Activated CD4-positive, alpha-beta T cell treated with anti-CD3 and anti-CD28 coated beads, Interleukin-2, amount 10 ng/mL, durations not matched to agents 24 days and 14 days (primary cell): Measurements from ENCODE around the gene TANK. TPM values are rescaled to one million over a fixed set of nuclear protein-coding genes. Genes with fewer than 3 reads are reported as not detected.

Experiments
- DNase-seq: peaks from one replicate; pipeline ENCODE4 v3.0.0; 2022
- H3K27ac Mint-ChIP-seq: one replicate; pipeline ENCODE4 v1.8.0; 2022; ENCODE audit warnings: mild to moderate bottlenecking, mixed read lengths
- H3K27me3 Mint-ChIP-seq: one replicate; pipeline ENCODE4 v1.8.0; 2022; ENCODE audit warnings: mixed read lengths
- H3K36me3 Mint-ChIP-seq: one replicate; pipeline ENCODE4 v1.8.0; 2022; ENCODE audit warnings: low read depth, mild to moderate bottlenecking, mixed read lengths
- H3K4me1 Mint-ChIP-seq: one replicate; pipeline ENCODE4 v1.8.0; 2021; ENCODE audit warnings: mixed read lengths
- H3K4me3 Mint-ChIP-seq: one replicate; pipeline ENCODE4 v1.8.0; 2022; ENCODE audit warnings: mild to moderate bottlenecking, moderate library complexity, mixed read lengths
- H3K9me3 Mint-ChIP-seq: one replicate; pipeline ENCODE4 v1.8.0; 2021; ENCODE audit warnings: mixed read lengths
- intact Hi-C: fragments of 100-400 bp; cut with micrococcal nuclease; formaldehyde crosslinking; loops from one replicate; pipeline ENCODE4 v1.15.1; 2023
- total RNA-seq: library from RNA; stranded (reverse); gene quantifications from 2 replicates; pipeline ENCODE4 v1.2.3, GENCODE V29; 2022

Gene TANK, protein sequence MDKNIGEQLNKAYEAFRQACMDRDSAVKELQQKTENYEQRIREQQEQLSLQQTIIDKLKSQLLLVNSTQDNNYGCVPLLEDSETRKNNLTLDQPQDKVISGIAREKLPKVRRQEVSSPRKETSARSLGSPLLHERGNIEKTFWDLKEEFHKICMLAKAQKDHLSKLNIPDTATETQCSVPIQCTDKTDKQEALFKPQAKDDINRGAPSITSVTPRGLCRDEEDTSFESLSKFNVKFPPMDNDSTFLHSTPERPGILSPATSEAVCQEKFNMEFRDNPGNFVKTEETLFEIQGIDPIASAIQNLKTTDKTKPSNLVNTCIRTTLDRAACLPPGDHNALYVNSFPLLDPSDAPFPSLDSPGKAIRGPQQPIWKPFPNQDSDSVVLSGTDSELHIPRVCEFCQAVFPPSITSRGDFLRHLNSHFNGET
- 91.2 and 97.2 TPM in 2 replicates for total RNA-seq

DNA sequence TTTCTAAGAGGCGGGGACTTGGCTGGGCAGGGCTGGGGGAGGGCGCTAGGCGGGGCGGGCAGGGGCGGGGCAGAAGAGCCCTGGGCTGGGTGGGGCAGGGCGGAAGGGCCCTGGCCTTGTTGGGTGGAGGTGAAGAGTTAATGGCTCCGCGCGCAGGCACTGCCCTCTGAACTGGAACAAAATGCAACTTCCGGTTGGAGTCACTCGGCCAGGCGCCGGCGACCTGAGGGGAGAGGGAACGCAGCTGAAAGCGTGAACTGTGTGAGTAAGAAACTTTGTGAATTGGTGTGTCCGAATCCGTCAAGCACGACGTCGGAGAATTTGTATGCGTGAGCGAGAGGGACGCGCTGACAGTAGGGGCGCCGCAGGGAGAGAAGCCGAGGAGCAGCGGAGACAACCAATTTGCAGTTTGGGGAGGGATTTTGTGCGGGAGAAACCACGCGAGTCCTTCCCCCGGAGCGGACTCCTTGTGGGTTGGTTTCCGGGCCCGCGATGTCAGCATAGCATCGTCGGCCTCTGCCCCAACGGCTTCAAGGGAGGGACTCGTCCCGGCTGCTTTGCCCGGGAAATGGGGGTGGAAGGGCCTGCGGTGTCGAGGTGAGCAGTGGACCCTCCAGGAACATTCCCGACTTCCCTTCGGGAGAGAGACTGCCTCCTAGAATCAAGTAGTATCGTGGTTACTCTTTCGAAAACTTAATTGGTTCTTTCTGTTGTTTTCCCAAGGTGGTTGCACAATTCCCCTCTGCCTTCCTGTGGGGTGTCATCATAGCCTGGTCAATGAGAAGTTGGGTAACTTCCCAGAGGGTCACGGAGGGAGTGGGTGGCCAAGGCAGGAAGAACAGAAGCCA lies at the start of gene TANK:
TSS of gene TANK (plus strand) at position 203 of the 848 bp plus-strand sequence. CDS start 19,235 bp downstream, outside the sequence.
- peaks cover 8% of the 10 kb centered on the region for H3K9me3 Mint-ChIP-seq
- H3K4me3 Mint-ChIP-seq, result peak within 1 kb of the TSS; percentile 97
- peak within 1 kb of the TSS; percentile 98 for H3K27ac Mint-ChIP-seq
- intact Hi-C loops, result loop anchor here (1.0 to 10.0 kb wide), 8 partner anchors 24 to 936 kb away; partner anchors contain the start of gene RBMS1
- H3K36me3 Mint-ChIP-seq, result peaks cover 53% of the 10 kb centered on the region
- peaks cover 55% of the 10 kb centered on the region for H3K4me1 Mint-ChIP-seq
- peak; percentile 96 for DNase-seq
- H3K27me3 Mint-ChIP-seq, result no peaks in the 10 kb centered on the region

DNA sequence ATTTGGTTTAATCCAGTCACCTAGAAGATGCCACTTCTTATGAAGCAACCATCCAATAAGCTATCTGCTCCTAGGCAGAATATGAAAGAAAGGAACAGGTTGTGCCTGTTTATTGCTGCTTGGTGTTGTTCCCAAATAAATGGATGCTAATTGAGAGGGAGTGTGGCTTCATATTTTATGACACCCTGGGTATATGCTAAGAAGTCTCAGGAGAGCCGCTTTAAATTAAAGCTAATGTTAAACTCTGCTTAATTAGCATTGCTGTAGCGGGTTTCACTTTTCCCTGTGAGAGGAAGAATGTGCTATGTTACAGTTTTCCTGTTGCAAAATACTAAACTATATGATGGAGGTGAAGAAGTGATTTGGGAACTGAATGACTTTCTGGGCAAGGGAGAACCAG lies 48.7 kb upstream of the TANK start:
- DNase-seq, result no peak
- Mint-ChIP-seq H3K9me3 (peaks cover 4% of the 10 kb centered on the region), H3K27me3 (peaks cover 14% of the 10 kb centered on the region), H3K36me3 (no peaks in the 10 kb centered on the region), H3K4me3 (no peak overlapping the region), H3K4me1 (peaks cover 4% of the 10 kb centered on the region), H3K27ac (no peak overlapping the region)
- intact Hi-C loops, result no loop called here

DNA sequence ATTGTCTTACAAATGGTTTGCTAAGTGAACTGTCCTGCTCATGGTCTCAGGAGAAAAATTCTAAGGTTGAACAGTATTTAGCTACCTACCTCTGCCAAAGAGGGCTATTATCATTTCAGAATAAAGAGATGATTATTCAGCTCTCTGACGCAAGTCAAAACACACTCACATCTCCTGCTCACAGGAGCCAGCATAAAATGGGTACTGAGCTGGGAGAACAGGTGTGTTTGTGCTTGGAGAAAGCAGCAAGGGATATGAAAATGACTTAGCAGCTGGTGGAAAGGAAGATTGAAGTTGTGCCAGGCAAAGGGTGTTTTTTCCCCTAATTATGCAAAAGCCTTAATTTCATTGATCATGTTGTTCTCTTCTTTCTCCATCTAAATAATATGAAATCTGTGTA lies 47.3 kb upstream of the TANK start:
- Mint-ChIP-seq H3K9me3 (peaks cover 4% of the 10 kb centered on the region), H3K27me3 (peaks cover 14% of the 10 kb centered on the region), H3K4me3 (no peak overlapping the region), H3K27ac (no peak overlapping the region), H3K36me3 (no peaks in the 10 kb centered on the region), H3K4me1 (peaks cover 4% of the 10 kb centered on the region)
- intact Hi-C loops, result no loop called here
- no peak for DNase-seq

DNA sequence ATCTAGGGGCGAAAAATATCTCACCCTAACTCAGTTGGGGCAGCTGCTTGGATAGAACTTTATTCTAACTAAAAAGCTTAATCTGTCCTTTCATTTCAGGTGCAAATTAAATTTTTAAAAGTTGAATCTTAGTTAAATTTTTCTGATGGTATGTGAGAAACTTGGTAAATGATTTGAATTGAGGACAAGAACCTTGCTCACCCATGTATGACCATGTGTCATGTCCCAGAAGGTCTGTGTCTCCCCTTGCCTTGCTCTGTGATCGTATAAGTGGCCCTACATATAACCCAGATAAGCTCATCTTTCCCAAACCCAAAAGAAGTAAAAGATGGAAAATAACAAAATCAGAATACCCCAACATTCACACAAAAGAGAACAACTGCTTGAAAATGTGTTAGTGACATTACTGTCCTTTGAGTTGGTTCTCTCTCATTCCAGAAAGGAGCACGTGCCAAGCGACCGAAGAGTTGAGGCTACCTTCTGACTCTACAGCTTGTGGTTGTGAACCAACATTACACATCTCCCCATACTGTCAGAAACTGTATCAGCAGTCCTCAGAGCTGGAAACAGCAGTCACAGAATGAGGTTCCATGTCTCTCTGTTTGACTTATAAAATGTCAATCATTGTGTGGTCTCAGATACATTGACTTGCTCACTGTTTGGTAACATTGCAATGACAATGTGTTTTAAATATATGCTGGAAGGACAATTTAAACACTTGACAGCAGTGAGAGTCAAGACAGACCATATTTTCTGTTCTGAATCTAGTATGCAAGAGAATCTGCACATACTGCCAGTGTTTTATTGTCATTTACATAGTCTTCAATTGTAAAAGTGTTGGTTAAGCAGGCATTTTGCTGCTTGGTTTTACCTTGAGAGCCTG lies 46.3 kb upstream of the TANK start:
- Mint-ChIP-seq H3K4me3 (no peak overlapping the region), H3K36me3 (no peaks in the 10 kb centered on the region), H3K27ac (no peak overlapping the region), H3K27me3 (peaks cover 14% of the 10 kb centered on the region), H3K9me3 (peaks cover 4% of the 10 kb centered on the region), H3K4me1 (peaks cover 4% of the 10 kb centered on the region)
- DNase-seq, result no peak
- intact Hi-C loops, result no loop called here

DNA sequence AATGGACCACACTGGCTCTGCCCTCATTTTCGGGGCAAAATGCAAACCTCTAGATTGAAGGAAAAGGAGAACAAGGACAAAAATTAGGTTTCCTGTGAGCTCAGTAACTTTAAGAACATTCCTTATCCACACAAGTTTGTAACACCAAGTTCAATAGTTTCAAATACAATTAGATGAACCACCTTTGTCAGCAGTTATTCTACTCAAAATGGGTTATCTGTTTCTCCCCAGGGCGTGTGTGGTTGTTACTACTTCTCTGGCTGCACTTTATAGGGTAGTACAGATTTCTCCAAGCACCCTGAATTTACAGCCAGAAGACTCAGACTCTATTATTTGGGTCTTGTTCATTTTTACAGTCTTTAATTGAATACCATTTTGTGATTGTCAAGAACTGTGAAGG lies 45.0 kb upstream of the TANK start:
- Mint-ChIP-seq H3K27ac (no peak overlapping the region), H3K36me3 (no peaks in the 10 kb centered on the region), H3K4me3 (no peak overlapping the region), H3K4me1 (peaks cover 4% of the 10 kb centered on the region), H3K27me3 (peaks cover 14% of the 10 kb centered on the region), H3K9me3 (peaks cover 4% of the 10 kb centered on the region)
- intact Hi-C loops, result no loop called here
- DNase-seq, result no peak

DNA sequence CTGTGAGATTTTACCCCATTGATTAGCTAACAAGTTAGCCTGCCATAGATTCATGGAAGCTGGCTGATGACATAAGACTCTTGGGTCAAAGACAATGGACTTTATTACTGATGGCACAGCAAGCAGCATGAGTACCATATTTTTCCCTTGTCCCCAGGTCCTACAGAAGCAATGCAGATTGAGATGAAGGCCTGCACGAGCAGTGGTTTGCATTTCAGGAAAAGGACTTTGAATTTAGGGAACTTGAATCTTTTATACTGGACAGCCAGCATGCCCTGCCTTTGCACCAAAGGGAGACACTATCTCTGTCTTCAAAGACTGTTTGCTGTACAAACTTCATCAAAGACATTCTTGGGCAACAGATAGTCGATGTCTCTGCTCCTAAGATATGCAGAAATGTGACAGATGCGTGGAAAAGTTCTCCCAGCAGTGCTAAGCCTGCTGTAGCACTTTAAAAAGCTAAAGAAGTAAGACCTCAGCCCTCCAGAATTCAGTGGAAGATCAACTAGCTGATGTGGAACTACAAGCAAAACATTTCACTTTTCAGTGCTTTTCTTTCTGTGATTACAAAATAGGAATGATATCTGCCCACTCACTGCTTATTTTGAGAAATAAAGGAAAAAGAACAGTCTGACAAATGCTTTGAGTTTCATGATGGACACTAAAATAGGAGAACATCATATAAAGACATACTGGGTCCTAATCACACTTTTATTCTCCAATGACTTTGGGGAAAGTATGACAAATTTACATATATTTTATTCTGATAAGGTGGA lies 44.4 kb upstream of the TANK start:
- Mint-ChIP-seq H3K4me3 (no peak overlapping the region), H3K27ac (no peak overlapping the region), H3K9me3 (peaks cover 4% of the 10 kb centered on the region), H3K27me3 (peaks cover 14% of the 10 kb centered on the region), H3K4me1 (peaks cover 4% of the 10 kb centered on the region), H3K36me3 (no peaks in the 10 kb centered on the region)
- no peak for DNase-seq
- intact Hi-C loops, result no loop called here

DNA sequence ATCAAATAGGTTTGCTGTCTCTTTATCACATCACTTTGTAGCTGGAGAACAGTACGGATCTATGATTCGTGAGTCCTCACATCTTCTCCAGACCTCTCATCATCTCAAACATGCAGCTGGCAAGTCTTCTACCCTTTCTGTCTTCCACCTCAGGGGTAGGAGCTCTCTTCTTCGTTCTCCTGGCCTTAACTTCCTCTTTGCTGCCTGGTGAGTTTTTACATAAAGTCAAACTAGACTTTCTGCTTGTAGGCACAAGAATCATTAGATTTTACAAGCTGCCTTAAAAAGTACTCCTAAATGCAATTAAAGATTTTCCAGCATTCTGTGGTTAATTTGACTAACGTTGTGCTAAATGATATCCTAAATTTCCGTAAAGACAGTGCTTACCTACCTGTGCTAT lies 43.7 kb upstream of the TANK start:
- Mint-ChIP-seq H3K4me3 (no peak overlapping the region), H3K4me1 (peaks cover 2% of the 10 kb centered on the region), H3K27ac (no peak overlapping the region), H3K36me3 (no peaks in the 10 kb centered on the region), H3K9me3 (peaks cover 4% of the 10 kb centered on the region), H3K27me3 (peaks cover 12% of the 10 kb centered on the region)
- DNase-seq, result no peak
- intact Hi-C loops, result no loop called here

DNA sequence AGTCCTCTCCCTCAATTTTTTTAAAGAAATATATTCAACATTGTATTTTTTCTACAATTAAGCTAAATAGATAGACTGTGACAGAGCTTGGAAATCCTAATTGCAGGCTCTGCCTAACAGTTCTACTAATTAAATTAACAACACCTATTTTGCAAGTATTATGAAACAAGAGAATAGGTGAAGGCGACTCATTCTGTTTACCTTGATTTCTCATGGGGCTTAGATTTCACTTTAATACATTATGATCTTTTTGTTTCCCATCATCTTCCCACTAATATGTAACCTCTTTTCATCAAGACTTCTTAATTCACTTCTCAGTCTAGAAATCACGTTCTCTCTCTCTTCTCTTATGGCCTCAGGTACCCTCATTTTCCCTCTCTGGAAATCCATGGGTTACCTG lies 42.7 kb upstream of the TANK start:
- DNase-seq, result no peak
- H3K4me1 Mint-ChIP-seq, result peaks cover 2% of the 10 kb centered on the region
- H3K4me3 Mint-ChIP-seq, result no peak overlapping the region
- H3K27me3 Mint-ChIP-seq, result peaks cover 8% of the 10 kb centered on the region
- intact Hi-C loops, result no loop called here
- peaks cover 4% of the 10 kb centered on the region for H3K9me3 Mint-ChIP-seq
- no peaks in the 10 kb centered on the region for H3K36me3 Mint-ChIP-seq
- no peak overlapping the region for H3K27ac Mint-ChIP-seq

DNA sequence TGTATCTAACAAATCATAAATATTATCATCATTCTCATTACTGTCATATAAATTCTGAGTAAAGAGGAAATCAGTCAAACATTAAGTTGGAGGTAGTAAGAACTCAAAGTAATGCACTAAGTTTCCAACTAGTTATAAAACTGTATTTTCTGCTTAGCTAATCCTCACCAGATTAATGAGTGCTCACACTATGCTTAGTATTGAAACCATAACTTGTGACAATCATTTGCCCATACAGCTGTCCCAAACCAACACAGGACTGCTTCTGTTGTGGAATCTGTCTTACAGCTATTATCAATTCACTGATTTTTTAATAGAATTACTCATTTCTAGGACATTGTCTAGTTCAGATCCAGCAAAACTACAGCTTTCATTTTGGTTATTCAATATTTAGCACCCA lies 41.5 kb upstream of the TANK start:
- DNase-seq, result no peak
- peaks cover 7% of the 10 kb centered on the region for H3K27me3 Mint-ChIP-seq
- peaks cover 3% of the 10 kb centered on the region for H3K9me3 Mint-ChIP-seq
- no peak overlapping the region for H3K27ac Mint-ChIP-seq
- no peaks in the 10 kb centered on the region for H3K36me3 Mint-ChIP-seq
- H3K4me1 Mint-ChIP-seq, result peaks cover 13% of the 10 kb centered on the region
- no peak overlapping the region for H3K4me3 Mint-ChIP-seq
- intact Hi-C loops, result no loop called here

DNA sequence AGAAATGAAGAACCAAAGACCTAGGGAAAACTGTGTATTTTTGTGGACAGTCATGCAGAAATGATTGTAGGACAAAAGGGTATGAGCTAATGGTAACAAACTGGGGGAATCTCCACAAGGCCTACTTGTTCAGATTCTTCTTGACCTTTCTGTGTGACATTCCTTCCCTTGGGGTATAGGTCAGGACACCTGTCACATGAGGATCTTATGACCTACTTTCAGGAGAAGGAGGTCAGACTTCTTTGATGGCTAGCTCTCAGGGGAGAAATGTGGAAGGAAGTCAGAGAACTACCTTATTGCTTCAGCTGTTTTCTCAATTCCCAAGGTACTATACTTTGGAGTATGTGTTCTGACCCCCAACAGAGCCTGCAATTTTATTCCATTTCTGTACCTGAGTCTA lies 40.7 kb upstream of the TANK start:
- Mint-ChIP-seq H3K36me3 (no peaks in the 10 kb centered on the region), H3K27ac (no peak overlapping the region), H3K9me3 (no peaks in the 10 kb centered on the region), H3K4me3 (no peak overlapping the region), H3K4me1 (peaks cover 18% of the 10 kb centered on the region), H3K27me3 (peaks cover 2% of the 10 kb centered on the region)
- no peak for DNase-seq
- intact Hi-C loops, result no loop called here

DNA sequence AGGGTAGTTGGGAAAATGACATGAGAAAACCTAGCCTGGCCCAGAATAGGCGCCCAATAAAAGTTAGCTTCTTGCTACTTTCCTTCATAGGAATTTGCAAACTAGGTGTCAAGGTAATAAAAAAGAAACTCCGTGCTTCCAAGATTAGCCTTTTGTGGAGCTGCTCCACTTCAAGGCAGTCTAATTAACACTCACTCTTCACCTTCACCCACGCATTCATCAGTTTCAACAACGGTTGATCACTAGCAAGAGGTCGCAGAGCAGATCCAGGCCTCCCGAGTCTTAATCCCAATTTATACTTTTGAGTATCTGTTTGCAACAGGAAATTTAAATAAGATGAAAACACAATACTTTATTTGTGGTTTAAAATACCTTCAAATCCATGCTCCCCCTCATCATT lies 39.5 kb upstream of the TANK start:
- DNase-seq, result no peak
- peaks cover 18% of the 10 kb centered on the region for H3K4me1 Mint-ChIP-seq
- no peaks in the 10 kb centered on the region for H3K27me3 Mint-ChIP-seq
- H3K36me3 Mint-ChIP-seq, result no peaks in the 10 kb centered on the region
- H3K4me3 Mint-ChIP-seq, result no peak overlapping the region
- H3K9me3 Mint-ChIP-seq, result no peaks in the 10 kb centered on the region
- intact Hi-C loops, result no loop called here
- no peak overlapping the region for H3K27ac Mint-ChIP-seq

DNA sequence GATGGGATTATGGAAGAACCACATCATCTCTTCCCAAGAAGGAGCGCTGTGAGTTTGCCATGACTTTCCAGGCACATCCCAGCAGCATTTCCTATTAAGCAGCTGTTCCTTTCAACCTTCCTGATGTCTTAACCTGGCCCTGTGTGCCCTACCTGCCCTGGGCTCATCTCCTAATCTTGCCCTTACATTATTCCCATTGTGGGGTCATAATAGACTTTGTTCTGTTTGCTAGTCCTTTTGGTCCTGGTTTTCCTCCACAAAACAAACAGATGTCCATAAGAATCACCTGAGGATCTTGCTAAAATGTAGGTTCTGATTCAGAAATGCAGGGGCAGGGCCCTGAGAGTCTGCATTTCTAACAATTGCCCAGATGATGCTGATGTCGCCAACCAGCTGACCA lies 38.6 kb upstream of the TANK start:
- DNase-seq, result peak; percentile 47
- Mint-ChIP-seq H3K9me3 (no peaks in the 10 kb centered on the region), H3K4me1 (peaks cover 20% of the 10 kb centered on the region), H3K36me3 (no peaks in the 10 kb centered on the region), H3K27me3 (no peaks in the 10 kb centered on the region), H3K4me3 (no peak overlapping the region), H3K27ac (no peak overlapping the region)
- intact Hi-C loops, result no loop called here
